G401 (cell line): ENCODE measurements around the gene FER. TPM values are rescaled to one million over a fixed set of nuclear protein-coding genes. Genes with fewer than 3 reads are reported as not detected.
"Not testable (repeated sequence)": the region's sequence is repeated elsewhere in the genome, so short reads cannot be mapped to it uniquely, and the experiment has no call there.

ENCODE experiments used
- DNase-seq: peaks from one replicate; pipeline ENCODE4 v3.0.0-alpha.2; 2015; ENCODE audit warnings: low spot score
- in situ Hi-C: cut with HindIII; loops from 2 replicates; pipeline ENCODE4 v1.10.0; 2016; ENCODE audit warnings: low sequenced_read_pairs, mixed read lengths
- total RNA-seq: library from RNA; depleted of rRNA; stranded (reverse); fragments of >200 nt; shearing (Covaris generic); gene quantifications from 2 replicates; pipeline ENCODE4 v1.2.3, GENCODE V29; 2014; rRNA removed

Gene FER
- total RNA-seq = 5.4 and 14.6 TPM in 2 replicates

- peak; percentile 54 for DNase-seq
- in situ Hi-C loops = no loop called here
These were observed at the start of gene FER for GRCh38 chr5:108747774-108748400. Gene FER (plus strand): TSS chr5:108747897. CDS start chr5:108798183, 50,286 bp downstream.

DNA sequence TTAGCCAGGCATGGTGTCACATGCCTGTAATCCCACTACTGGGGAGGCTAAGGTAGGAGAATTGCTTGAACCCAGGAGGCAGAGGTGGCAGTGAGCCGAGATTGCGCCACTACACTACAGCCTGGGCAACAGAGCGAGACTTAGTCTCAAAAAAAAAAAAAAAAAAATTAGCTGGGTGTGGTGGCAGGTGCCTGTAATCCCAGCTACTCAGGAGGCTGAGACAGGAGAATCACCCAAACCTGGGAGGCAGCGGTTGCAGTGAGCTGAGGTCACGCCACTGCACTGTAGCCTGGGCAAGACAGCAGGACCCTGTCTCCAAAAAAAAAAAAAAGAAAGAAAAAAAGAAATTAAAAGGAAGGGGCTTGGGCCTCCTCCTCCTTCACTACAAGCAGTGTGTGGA, 47.3 kb upstream of the FER start:
- DNase-seq, in situ Hi-C loops: not testable (repeated sequence)

GRCh38 chr5:108700930-108701329, 46.8 kb upstream of the FER start:
- in situ Hi-C loops = no loop called here

DNA sequence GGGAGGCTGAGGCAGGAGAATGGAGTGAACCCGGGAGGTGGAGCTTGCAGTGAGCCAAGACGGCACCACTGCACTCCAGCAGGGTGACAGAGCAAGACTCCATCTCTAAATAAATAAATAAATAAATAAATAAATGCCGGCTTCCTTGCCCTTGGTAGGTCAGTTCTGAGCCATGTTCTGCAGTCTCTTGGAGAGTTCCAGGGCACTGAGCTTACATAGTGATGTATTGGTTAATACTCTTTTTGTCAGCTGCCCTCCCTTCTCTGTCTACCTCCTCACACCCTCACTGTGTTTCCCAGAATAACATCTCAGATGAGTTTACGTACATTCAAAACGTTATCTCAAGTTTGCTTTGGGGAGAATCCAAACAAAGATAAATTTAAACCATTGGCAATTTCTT, 45.2 kb upstream of the FER start:
- no peak for DNase-seq
- in situ Hi-C loops = no loop called here

More at GRCh38 chr5:108700930-108701329, 46.8 kb upstream of the FER start:
- DNase-seq = no peak

GRCh38 chr5:108703313-108703712, 44.4 kb upstream of the FER start:
- in situ Hi-C loops = no loop called here
- no peak for DNase-seq

DNA sequence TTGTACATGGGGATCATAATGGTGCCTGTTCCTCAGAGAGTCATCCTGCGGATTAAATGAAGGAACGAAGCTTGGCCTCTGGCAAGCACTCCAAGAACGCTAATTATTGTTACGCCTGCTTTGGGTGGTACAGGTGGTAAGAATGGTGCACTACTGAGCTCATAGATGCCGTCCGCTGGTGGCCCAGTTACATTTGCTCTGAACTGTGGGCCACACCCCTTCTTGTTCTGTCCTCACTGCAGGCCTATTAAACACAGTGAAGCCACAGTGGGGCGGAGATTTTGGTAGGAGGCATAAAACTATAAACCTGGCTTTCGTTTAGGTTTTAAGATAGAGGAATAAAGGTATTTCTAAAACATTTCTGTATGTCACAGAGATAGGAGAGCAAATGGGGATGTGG, 40.6 kb upstream of the FER start:
- in situ Hi-C loops = no loop called here
- no peak for DNase-seq

DNA sequence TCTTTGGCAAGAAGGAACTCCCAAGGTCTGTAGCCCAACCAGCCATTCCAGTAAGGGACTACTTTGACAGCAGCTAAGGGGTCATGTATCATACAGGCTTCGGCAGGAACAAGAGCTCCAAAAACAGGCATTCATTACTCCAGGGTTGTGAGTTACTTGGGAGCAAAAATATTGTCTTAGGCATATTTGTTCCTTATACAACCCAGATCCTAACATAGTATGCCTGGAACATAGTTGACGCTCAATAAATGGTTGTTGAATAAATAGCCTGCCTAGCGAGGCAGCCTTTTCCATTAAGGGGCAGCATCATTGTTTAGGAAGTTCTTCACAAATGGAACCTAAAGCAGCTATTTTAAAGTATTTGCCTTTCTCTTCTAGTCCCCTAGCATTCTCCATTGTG, 35.8 kb upstream of the FER start:
- in situ Hi-C loops = no loop called here

DNA sequence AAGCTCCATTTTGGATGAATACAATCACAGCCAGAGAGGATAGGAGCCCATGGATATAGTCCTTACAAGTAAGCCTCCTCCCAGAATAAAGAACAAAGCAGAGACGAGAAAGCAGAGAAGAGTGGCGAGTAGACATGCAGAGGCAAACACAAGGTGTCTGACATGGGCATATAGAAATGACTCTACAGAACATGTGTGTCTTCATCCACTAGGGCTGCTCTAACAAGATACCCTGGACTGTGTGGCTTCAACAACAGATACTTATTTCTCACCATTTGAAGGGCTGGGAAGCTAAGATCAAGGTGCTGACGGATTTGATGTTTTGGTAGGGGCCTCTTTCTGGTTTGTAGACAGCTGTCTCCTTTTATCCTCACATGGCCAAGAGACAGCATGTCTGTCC, 32.3 kb upstream of the FER start:
- DNase-seq = no peak
- in situ Hi-C loops = no loop called here

More for the DNA sequence above, 35.8 kb upstream of the FER start:
- no peak for DNase-seq

GRCh38 chr5:108720391-108720790, 27.3 kb upstream of the FER start:
- in situ Hi-C loops = no loop called here
- no peak for DNase-seq

GRCh38 chr5:108726446-108727235, 21.1 kb upstream of the FER start:
- no peak for DNase-seq
- in situ Hi-C loops = no loop called here

DNA sequence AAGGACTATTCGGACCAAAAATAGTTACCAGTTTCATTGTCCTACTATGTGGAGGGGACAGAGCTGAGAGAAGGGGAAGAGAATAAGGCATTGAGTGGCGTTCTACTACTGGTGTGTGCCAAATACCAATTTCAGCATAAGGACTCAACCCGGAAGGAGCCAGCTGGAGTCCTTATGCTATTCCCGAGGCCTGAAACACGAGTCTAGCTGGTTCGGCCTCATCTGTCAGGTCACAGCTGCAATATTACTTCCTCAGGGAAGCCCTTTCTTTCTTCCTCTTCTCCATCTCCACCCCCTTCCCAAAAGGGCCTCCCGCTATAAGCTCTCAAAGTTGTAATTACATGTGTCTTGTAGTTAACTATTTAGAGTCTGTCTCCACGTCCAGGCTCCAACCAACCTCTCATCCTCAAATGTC, 20.5 kb upstream of the FER start:
- DNase-seq = peak; percentile 45
- in situ Hi-C loops = no loop called here

DNA sequence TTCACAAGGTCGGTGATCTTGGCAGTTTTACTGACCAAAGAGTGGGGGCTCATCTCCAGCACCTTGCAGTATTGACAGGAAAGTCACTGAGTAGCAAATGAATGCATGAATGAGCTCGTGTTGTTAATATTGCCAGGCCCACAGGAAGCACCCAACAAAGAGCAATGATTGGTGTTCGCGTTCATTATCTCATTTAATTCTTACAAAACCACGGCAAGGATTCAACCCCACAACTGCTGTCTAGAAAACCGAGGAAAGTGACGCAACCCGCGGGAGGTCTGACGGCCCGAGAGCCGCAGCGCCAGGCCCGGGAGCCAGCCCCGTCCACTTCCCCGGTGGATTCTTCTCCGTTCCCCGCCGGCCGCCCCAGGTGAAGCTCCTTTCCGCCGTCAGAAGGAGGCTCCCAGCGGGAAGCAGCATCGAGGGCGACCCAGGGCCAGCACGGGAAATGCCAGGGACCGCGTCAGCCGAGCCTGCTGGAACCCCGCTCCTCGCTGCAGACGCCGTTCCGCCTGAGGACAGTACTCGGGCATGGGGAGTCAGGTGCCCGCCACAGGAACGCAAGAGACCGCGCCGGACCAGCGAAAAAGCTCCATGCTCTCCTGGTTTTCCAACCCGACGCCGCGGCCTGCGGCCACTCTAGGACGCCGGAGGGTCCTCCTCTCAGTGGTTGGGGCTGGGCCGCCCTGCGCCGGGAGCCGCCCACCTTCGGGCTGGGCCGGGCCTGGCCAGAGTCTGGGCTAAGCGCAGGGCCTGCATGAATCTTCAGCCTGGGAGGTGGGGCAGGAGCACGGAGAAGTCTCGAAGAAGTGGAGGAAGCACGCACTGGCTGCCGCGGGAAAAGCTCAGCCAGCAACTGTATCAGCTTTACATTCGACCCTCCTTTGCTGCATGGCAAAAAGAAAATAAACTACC, 19.8 kb upstream of the FER start:
- peak; percentile 84 for DNase-seq
- in situ Hi-C loops = no loop called here

- DNase-seq = no peak
- in situ Hi-C loops = no loop called here
These were observed 19.0 kb upstream of the FER start for GRCh38 chr5:108728566-108729241.

- no peak for DNase-seq
- in situ Hi-C loops = no loop called here
These were observed 18.5 kb upstream of the FER start for GRCh38 chr5:108729242-108729615.

- in situ Hi-C loops = no loop called here
- DNase-seq = no peak
These were observed 16.9 kb upstream of the FER start for GRCh38 chr5:108730617-108731340.

GRCh38 chr5:108735790-108736189, 11.9 kb upstream of the FER start:
- in situ Hi-C loops = no loop called here
- DNase-seq = no peak

GRCh38 chr5:108736855-108737254, 10.8 kb upstream of the FER start:
- in situ Hi-C loops = no loop called here
- DNase-seq = no peak

DNA sequence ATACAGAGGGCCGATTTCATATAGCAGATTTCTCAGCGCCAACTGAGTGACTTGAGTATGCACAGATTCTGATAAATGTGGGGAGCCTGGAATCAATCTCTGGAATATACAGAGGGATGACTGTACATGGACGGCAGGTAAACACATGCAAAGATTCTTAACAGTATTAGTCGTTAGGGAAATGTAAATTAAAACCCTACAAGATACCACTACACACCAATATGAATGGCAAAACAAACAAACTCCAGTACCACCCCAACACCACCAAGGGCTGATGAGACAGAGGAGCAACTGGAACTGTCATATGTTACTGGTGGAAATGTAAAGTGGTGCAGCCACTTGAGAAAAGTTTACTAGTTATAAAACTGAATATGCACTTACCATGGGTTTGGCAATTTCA, 8.3 kb upstream of the FER start:
- in situ Hi-C loops = no loop called here
- no peak for DNase-seq

DNA sequence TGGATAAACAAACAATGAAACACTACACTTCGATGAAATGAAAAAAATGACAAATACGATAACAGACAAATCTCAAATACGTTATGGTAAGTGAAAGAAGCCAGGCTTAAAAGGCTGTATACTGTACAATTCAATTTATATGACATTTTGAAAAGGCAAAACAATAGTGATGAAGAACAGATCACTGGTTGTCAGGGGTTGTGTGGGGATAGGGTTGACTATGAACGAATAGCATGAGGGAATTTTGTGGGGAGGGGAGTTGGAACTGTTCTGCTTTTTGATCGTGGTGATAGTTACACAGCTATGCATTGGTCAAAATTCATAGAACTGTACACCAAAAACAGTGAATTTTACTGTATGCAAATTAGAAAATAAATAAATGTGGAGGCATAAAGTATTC, 7.8 kb upstream of the FER start:
- in situ Hi-C loops = no loop called here
- no peak for DNase-seq
